Ishikawa (cell line): ENCODE measurements around the gene RAVER2.

Source experiments
- CEBPB ChIP-seq: IDR thresholded peaks from 2 replicates; pipeline ENCODE4 v1.6.1; 2012
- CREB1 ChIP-seq: IDR thresholded peaks from 2 replicates; pipeline ENCODE4 v1.6.1; 2012; ENCODE audit warnings: low read depth
- EGR1 ChIP-seq: IDR thresholded peaks from 2 replicates; pipeline ENCODE4 v1.6.1; 2012
- EP300 ChIP-seq: IDR thresholded peaks from 2 replicates; pipeline ENCODE4 v1.6.1; 2012; ENCODE audit warnings: borderline replicate concordance
- FOXM1 ChIP-seq: IDR thresholded peaks from 2 replicates; pipeline ENCODE4 v1.6.1; 2012; ENCODE audit warnings: low read depth, borderline replicate concordance
- MAX ChIP-seq: IDR thresholded peaks from 2 replicates; pipeline ENCODE4 v1.6.1; 2012
- NFIC ChIP-seq: IDR thresholded peaks from 2 replicates; pipeline ENCODE4 v1.6.1; 2012
- RAD21 ChIP-seq: IDR thresholded peaks from 2 replicates; pipeline ENCODE4 v1.6.1; 2012; ENCODE audit warnings: low read depth
- TAF1 ChIP-seq: IDR thresholded peaks from 2 replicates; pipeline ENCODE4 v1.6.1; 2012; ENCODE audit warnings: low read depth, mild to moderate bottlenecking
- TCF12 ChIP-seq: IDR thresholded peaks from 2 replicates; pipeline ENCODE4 v1.6.1; 2012; ENCODE audit warnings: low read depth
- TEAD4 ChIP-seq: IDR thresholded peaks from 2 replicates; pipeline ENCODE4 v1.6.1; 2012
- YY1 ChIP-seq: IDR thresholded peaks from 2 replicates; pipeline ENCODE4 v1.6.1; 2012; ENCODE audit warnings: low read depth
- ZBTB7A ChIP-seq: IDR thresholded peaks from 2 replicates; pipeline ENCODE4 v1.6.1; 2012; ENCODE audit warnings: low read depth
- TF ChIP-seq, protein P1 (sequence below): IDR thresholded peaks from 2 replicates; pipeline ENCODE4 v1.6.1; 2012; ENCODE audit warnings: low read depth, mild to moderate bottlenecking
- TF ChIP-seq, protein P2 (sequence below): IDR thresholded peaks from 2 replicates; pipeline ENCODE4 v1.6.1; 2012

Gene RAVER2

DNA sequence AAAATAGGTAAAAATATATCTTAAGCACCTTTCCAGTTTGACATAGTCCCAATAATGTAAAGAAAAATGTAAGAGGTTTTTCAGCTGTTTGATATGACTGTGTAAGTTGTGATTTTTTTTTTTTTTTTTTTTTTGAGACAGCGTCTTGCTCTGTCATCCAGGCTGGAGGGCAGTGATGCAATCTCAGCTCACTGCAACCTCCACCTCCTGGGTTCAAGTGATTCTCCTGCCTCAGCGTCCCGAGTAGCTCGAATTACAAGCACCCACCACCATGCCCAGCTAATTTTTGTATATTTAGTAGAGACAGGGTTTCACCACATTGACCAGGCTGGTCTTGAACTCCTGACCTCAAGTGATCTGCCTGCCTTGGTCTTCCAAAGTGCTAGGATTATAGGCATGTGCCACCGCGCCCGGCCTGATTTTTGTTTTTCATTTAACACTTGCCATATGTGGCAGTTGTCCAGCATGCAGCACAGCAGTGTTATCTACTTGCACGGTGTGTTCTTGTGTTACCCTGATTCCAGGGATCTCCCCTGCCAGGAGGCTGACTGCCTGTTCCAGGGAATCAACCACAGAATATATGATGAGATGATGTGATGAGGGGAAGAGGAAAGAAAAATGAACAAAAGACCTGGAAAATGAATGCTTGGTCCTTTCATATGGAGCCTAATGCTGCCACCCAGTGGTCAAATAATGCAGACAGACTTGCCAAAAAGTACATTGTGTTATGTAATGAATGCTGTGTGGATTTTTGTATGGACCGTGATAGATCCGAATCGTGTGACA is 79.0 kb downstream of the RAVER2 start:
- peak; percentile 38; the same call in 1 of the 2 replicates for TF ChIP-seq CEBPB
- TF ChIP-seq MAX = no peak
- no peak for TF ChIP-seq TEAD4
- TF ChIP-seq ZBTB7A = no peak
- no peak for TF ChIP-seq CREB1
- no peak for TF ChIP-seq TCF12
- TF ChIP-seq NFIC = no peak
- TF ChIP-seq, protein P1, sequence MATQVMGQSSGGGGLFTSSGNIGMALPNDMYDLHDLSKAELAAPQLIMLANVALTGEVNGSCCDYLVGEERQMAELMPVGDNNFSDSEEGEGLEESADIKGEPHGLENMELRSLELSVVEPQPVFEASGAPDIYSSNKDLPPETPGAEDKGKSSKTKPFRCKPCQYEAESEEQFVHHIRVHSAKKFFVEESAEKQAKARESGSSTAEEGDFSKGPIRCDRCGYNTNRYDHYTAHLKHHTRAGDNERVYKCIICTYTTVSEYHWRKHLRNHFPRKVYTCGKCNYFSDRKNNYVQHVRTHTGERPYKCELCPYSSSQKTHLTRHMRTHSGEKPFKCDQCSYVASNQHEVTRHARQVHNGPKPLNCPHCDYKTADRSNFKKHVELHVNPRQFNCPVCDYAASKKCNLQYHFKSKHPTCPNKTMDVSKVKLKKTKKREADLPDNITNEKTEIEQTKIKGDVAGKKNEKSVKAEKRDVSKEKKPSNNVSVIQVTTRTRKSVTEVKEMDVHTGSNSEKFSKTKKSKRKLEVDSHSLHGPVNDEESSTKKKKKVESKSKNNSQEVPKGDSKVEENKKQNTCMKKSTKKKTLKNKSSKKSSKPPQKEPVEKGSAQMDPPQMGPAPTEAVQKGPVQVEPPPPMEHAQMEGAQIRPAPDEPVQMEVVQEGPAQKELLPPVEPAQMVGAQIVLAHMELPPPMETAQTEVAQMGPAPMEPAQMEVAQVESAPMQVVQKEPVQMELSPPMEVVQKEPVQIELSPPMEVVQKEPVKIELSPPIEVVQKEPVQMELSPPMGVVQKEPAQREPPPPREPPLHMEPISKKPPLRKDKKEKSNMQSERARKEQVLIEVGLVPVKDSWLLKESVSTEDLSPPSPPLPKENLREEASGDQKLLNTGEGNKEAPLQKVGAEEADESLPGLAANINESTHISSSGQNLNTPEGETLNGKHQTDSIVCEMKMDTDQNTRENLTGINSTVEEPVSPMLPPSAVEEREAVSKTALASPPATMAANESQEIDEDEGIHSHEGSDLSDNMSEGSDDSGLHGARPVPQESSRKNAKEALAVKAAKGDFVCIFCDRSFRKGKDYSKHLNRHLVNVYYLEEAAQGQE = no peak
- TF ChIP-seq EGR1 = no peak
- peak; percentile 85 for TF ChIP-seq RAD21
- no peak for TF ChIP-seq YY1
- TF ChIP-seq EP300 = no peak
- no peak for TF ChIP-seq TAF1
- no peak for TF ChIP-seq FOXM1

DNA sequence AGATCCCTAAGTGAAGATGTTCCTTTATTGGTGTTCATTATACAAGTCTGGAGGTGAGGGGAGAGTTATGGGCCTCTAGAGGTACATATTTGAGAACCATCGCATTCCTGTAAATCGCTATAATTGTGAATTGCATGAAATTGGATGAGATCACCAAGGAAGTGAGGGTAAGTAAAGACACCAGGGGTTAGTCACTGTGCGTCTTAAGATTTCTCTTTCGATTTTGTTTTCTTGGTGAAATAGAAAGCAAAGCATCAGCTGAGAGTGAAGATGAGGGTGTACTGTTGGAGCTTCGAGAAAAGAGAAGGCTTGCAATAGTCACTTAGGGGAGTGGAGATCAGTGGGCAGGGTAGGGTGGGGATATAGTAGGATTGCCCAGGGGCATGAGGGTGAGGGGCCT is 82.1 kb downstream of the RAVER2 start:
- TF ChIP-seq YY1 (no peak), TEAD4 (no peak), NFIC (no peak), RAD21 (no peak)

GRCh38 chr1:64828829-64829228 is 84.0 kb downstream of the RAVER2 start:
- TF ChIP-seq TEAD4 (no peak), YY1 (no peak), MAX (no peak), ZBTB7A (no peak), EGR1 (no peak), RAD21 (no peak), CEBPB (no peak), CREB1 (no peak), EP300 (no peak), NFIC (no peak), TAF1 (no peak), TCF12 (no peak), FOXM1 (no peak)
- TF ChIP-seq, protein P1 = no peak
- TF ChIP-seq, protein P2, sequence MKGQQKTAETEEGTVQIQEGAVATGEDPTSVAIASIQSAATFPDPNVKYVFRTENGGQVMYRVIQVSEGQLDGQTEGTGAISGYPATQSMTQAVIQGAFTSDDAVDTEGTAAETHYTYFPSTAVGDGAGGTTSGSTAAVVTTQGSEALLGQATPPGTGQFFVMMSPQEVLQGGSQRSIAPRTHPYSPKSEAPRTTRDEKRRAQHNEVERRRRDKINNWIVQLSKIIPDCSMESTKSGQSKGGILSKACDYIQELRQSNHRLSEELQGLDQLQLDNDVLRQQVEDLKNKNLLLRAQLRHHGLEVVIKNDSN = no peak

GRCh38 chr1:64829411-64830029 is 84.6 kb downstream of the RAVER2 start:
- TF ChIP-seq CEBPB = no peak
- no peak for TF ChIP-seq MAX
- no peak for TF ChIP-seq CREB1
- TF ChIP-seq, protein P2 = no peak
- no peak for TF ChIP-seq ZBTB7A
- TF ChIP-seq, protein P1 = no peak
- TF ChIP-seq TEAD4 = no peak
- no peak for TF ChIP-seq YY1
- TF ChIP-seq EP300 = no peak
- TF ChIP-seq TAF1 = no peak
- TF ChIP-seq FOXM1 = no peak
- no peak for TF ChIP-seq TCF12
- no peak for TF ChIP-seq NFIC
- TF ChIP-seq EGR1 = no peak
- TF ChIP-seq RAD21 = no peak
